Suprapubic skin (tissue), 3 donors: ENCODE data around the gene HNRNPL.

Source experiments
- CTCF ChIP-seq, 2 donors: fragments of 200-600 bp in 1 of 2; fragments of 450-650 bp in 1 of 2; sonication (generic) in 1 of 2; IDR thresholded peaks; one replicate each; pipeline ENCODE4 v1.5.1; 2016 to 2019; ENCODE audit warnings: antibody characterized with exemption in 2 of 2, mild to moderate bottlenecking in 1 of 2, moderate library complexity in 1 of 2
- POLR2A ChIP-seq, 2 donors: fragments of 450-650 bp; IDR thresholded peaks; one replicate each; pipeline ENCODE4 v1.6.1; 2017; ENCODE audit warnings: antibody characterized with exemption in 2 of 2, mild to moderate bottlenecking in 2 of 2, moderate library complexity in 2 of 2

- TF ChIP-seq CTCF (IDR thresholded peaks at IDR 0.05) (no peak), POLR2A (IDR thresholded peaks at IDR 0.05) (no peak)
These were observed 19.5 kb upstream of the HNRNPL start for GRCh38 chr19:38869160-38869835.
